HL-60 (cell line): ENCODE measurements around the gene SDE2.

ENCODE experiments used
- CTCF ChIP-seq: IDR thresholded peaks from one replicate; pipeline ENCODE4 v1.5.1; 2011; ENCODE audit warnings: low read length, control low read depth, inconsistent platforms; ENCODE audit not compliant: insufficient read depth
- POLR2AphosphoS5 ChIP-seq: IDR thresholded peaks from 2 replicates; pipeline ENCODE4 v1.6.1; 2012; ENCODE audit warnings: low read depth
- REST ChIP-seq: IDR thresholded peaks from 2 replicates; pipeline ENCODE4 v1.6.1; 2012; ENCODE audit warnings: low read depth; ENCODE audit not compliant: insufficient replicate concordance

GRCh38 chr1:226026833-226027232 lies 27.7 kb upstream of the SDE2 start:
- TF ChIP-seq CTCF (no peak), POLR2AphosphoS5 (no peak), REST (no peak)
